Measurements from ENCODE around the gene CHN2.

Gene CHN2

DNA sequence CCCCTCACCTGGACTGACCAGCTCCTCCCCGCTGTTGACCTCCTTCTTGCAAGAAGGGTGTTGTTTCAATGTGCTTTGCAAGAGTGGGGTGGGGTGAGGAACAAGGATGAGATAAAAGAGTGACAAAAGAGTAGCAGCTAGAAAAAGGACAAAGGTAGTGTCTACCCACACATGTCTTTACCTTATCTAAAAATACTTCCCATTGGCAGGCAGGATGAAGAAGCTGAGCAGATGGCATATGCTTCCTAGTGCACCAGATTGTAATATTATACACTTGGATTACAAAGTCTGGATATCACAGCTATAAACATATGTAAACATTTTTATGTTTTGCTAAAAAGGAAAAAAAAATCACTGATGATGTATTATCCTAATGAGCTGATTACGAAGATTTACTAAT is 34.5 kb downstream of the CHN2 start:
- peak; percentile 14 for DNase-seq

DNA sequence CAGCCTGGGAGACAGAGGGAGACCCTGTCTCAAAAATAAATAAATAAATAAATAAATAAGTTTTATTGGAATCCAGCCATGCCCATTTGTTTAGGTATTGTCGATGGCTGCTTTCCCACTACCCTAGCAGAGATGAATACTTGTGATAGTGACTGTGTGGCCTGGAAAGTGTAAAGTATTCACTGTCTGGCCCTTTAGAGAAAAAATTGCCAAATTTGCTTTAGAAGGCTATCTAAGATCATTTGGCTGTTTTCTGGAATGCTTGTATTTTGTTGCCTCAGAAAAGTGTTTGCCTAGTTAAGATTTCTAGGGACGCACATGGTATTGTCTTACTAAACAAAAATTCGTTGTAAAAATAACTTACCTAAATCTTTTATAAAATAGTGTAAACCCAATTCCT is 35.4 kb downstream of the CHN2 start:
- DNase-seq: no peak

DNA sequence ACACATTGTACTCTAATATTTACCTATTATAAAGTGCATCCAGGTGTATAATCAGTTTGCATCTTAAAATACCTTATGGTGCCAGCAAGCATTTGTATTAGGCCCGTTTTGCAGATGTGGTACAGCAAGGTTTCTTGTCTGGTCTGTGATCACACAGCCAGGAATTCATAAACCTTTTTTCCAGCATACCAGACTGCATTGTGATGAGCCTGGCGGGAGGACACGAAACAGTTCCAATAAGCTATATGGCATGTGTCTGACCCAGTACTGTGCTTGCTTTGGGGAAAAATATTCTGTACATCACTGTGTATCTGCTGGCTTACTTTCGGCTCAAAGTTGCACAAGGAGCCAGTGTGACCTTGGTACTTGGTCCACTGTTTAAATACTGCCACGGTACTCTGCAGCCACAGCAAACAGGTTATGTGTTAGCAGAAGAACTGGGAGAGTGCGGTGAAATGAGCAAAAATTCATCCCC is 36.3 kb downstream of the CHN2 start:
- no peak for DNase-seq

GRCh38 chr7:29231671-29232232 is 37.2 kb downstream of the CHN2 start:
- no peak for DNase-seq

GRCh38 chr7:29234438-29234837 is 39.9 kb downstream of the CHN2 start:
- no peak for DNase-seq

- no peak for DNase-seq
These were observed 41.6 kb downstream of the CHN2 start for GRCh38 chr7:29236071-29236580.

- DNase-seq: no peak
These were observed 42.1 kb downstream of the CHN2 start for GRCh38 chr7:29236649-29237048.

DNA sequence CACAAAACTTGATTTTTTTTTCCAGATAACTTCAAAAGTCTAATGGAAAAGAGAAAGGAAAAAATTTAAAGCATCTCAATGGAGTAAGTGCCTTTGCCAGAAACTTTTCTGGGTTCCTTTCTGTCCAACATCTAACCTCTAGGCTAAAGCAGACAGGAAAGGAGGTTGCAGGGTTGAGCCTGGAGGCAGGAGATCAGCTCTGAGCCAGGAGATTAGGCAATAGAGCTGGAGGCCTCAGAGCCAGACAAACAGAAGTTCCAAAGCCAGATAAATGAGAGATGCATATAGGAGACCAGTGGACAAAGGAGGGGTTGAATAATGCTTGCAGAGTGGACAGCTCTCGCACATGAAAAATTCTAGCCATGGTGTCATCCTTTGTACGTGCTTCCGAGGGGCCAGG is 42.9 kb downstream of the CHN2 start:
- no peak for DNase-seq

DNA sequence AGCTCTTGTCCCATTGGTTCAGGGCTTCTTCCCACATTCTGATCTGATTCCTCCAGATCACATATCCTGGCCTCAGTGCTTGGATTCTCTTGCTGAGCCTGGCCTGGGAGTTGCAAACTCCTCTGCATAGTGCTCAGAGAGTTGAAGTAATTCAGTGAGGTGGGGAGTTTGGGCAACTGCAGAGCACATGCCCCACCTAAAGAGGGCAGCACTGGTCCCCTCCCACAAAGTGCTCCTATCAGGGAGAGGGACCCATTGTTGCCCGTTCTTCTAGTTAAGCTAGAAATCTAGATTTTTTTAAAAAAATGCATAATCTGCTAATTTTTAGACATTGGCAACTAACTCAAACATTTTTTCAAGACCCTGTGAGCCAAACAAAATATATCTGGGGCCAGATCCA is 45.1 kb downstream of the CHN2 start:
- DNase-seq: no peak

GRCh38 chr7:29242265-29242664 is 47.7 kb downstream of the CHN2 start:
- no peak for DNase-seq

GRCh38 chr7:29243910-29244655 is 49.5 kb downstream of the CHN2 start:
- DNase-seq: no peak

GRCh38 chr7:29247224-29247962 is 52.8 kb downstream of the CHN2 start:
- no peak for DNase-seq

- no peak for DNase-seq
These were observed 53.3 kb downstream of the CHN2 start for GRCh38 chr7:29247963-29248236.

- DNase-seq: no peak
These were observed 54.3 kb downstream of the CHN2 start for GRCh38 chr7:29248713-29249382.

DNA sequence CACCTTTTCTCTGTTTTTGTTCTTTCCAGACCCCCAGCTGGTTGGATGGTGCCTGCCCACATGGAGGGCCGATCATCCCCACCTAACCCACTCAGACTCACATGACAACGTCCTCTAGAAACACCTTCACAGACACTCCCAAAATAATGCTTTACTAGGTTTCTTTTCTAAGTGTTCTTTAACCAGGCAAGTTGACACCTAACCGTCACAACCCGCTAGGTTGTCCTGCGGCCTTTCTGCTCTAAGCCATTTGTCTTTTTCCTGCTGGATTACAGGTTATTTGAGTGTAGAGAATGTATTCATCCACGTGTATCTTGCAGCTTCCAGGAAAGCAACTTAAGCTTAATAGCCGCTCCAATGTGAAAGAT is 54.8 kb downstream of the CHN2 start:
- DNase-seq: no peak

- DNase-seq: no peak
These were observed 55.3 kb downstream of the CHN2 start for GRCh38 chr7:29249860-29250259.

GRCh38 chr7:29253225-29253624 is 58.6 kb downstream of the CHN2 start:
- DNase-seq: no peak

GRCh38 chr7:29254591-29254990 is 60.0 kb downstream of the CHN2 start:
- no peak for DNase-seq

DNA sequence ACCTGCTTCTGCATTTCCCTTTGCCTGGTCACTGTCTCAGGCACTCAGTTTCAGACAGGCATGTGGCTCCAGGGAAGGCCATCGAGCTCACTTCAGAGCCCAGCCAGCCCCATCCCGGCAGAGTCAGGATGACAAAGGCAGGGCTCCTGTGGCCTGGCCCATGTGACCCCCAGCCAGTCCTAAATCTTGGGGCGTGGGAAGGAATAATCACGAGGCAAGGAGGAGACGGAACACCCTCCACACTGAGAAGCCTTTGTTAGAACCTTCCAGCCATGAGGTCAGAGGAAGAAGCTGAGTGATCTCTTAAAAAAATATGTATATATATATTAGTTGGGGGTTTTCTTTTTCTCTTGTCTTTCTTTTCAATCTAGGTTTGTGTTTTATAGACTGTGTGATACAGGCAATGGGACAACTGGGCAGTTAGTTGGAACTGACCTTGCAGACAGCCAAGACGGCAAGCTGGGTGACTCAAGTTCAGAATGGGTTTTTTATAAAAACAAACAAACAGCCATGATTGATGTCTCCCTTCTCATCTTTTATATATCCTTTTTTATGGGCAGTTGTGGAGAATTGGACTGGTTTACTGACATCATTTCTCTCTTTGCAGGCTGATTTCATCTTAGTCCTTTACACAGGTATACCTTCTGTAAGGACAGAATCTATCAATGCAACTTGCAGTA is 60.8 kb downstream of the CHN2 start:
- DNase-seq: no peak

DNA sequence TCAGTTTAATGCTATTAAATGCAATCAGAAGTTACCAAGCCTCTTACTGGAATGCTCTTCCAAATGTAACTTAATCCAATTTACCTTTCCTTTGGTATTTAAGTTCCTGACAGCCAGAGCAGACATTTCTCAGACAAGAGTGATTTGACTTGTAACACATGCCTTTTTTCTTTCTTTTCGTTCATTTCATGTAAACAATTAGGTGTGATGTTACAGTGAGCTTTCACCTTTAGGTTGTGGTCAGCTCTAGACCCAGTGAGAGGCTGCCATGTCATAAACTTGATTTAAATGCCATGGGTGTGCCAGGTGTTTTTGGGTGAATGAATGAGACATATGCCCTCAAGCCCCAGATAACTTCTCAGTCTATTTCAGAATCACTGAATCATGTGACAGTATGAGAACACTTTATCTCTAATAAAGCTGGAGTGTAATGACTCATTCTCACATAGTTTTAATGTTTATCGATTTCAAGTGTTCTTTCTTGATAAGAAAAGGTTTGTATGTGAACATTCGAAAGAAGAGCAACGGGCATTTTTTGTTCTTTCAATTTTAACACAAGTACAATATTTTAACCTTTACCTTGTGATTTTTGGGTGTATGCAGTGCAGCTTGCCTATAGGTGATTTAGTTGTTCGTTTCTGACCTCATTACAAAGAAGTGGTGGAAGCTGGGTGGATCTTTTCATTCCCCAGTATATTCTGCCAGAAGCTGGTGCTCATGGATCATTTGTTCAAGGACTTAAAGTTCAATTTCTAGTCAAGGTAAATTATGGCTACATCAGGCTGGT is 61.5 kb downstream of the CHN2 start:
- no peak for DNase-seq

GRCh38 chr7:29256693-29257002 is 62.1 kb downstream of the CHN2 start:
- DNase-seq: no peak

DNA sequence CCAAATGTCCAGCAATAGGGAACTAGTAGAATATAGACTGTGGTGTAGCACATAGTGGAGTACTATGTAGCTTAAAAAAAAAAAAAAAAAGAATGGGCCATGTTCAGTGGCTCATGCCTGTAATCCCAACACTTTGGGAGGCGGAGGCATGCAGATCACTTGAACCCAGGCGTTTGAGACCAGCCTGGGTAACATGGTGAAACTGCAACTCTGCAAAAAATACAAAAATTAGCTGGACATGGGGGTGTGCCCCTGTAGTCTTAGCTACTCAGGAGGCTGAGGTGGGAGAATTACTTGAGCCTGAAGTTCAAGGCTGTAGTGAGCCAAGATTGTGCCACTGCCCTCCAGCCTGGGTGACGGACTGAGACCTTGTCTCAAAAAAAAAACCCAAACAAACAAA is 64.4 kb downstream of the CHN2 start:
- DNase-seq: no peak
